Hindlimb muscle (tissue), 1 donor: ENCODE measurements around the gene CEP104. TPM values are rescaled to one million over a fixed set of nuclear protein-coding genes. Genes with fewer than 3 reads are reported as not detected.

Source experiments
- DNase-seq: peaks from one replicate; pipeline ENCODE4 v3.0.0-alpha.2; 2013
- polyA plus RNA-seq: library from polyadenylated mRNA; unstranded; fragments of 120-200 nt; gene quantifications from one replicate; pipeline ENCODE4 v1.2.1, GENCODE V29; 2013; ENCODE audit not compliant: insufficient read length

Gene CEP104
- 20.1 TPM for polyA plus RNA-seq

DNA sequence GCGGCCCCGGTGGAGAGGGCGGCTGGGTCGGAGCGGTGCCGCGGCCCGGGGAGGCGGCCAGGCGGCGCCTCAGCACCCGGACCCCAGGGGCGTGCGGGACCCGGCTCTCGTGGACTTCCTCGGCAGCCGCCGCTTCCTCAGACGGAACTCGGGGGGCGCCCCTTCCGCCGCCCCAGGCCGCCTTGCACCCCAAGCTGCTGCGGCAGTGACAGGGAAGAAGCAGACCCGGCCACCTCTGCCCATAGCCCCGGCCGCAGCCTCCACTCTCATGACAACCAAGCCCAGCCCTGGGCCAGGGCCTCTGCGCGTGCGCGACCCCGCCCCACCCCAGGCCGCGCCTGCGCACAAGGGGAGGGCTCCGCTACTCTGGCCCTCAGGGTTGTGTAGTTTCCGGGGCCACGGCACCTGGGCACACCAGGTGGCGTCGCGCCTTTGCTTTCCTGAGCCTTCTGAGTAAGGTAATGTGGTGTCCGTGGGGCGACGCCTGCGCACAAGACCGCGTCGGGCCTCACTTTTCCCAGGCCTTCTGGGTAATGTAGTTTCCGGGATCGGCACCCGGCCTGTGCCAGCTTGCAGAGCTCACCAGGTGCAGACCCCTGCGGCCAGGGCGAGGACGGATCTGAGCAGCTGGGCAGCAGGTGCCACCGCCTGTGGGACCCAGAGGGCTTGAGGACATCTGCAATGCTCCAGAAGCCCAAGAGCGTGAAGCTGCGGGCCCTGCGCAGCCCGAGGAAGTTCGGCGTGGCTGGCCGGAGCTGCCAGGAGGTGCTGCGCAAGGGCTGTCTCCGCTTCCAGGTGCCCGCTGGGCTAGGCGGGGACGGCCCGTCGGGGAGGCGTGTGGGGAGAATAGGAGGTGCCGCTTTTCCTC lies at the start of gene CEP104, which contains the start of gene DFFB:
CEP104 (minus strand) TSS at position 289 of the 868 bp plus-strand sequence. CDS start 4,804 bp downstream, outside the sequence.
DFFB (plus strand) TSS at position 554 of the 868 bp plus-strand sequence; CDS start at position 682, 128 bp downstream.
- DNase-seq: peak; percentile 90

DNA sequence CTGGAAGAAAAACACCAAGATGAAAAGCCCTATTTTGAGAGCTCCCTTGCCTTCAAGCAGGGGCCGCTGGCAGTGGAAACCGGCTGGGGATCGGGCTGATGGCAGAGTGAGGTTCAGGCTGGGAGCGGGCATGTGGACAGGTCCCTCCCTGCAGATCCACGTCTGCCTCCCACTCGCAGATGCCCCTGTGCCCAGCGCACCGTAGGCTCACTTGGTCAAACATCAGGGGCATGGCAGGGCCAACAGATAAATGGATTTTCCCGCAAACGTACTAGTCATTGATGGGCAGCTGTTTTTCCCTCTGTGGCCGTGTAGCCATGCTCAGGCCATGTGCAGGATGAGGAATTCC lies 49.6 kb upstream of the CEP104 start:
- no peak for DNase-seq

GRCh38 chr1:3905953-3906671 lies 49.1 kb upstream of the CEP104 start:
- no peak for DNase-seq

- no peak for DNase-seq
These were observed 48.4 kb upstream of the CEP104 start for GRCh38 chr1:3905266-3905952.

GRCh38 chr1:3904843-3905185 lies 47.8 kb upstream of the CEP104 start:
- DNase-seq: no peak

- no peak for DNase-seq
These were observed 47.2 kb upstream of the CEP104 start for GRCh38 chr1:3904006-3904842.

DNA sequence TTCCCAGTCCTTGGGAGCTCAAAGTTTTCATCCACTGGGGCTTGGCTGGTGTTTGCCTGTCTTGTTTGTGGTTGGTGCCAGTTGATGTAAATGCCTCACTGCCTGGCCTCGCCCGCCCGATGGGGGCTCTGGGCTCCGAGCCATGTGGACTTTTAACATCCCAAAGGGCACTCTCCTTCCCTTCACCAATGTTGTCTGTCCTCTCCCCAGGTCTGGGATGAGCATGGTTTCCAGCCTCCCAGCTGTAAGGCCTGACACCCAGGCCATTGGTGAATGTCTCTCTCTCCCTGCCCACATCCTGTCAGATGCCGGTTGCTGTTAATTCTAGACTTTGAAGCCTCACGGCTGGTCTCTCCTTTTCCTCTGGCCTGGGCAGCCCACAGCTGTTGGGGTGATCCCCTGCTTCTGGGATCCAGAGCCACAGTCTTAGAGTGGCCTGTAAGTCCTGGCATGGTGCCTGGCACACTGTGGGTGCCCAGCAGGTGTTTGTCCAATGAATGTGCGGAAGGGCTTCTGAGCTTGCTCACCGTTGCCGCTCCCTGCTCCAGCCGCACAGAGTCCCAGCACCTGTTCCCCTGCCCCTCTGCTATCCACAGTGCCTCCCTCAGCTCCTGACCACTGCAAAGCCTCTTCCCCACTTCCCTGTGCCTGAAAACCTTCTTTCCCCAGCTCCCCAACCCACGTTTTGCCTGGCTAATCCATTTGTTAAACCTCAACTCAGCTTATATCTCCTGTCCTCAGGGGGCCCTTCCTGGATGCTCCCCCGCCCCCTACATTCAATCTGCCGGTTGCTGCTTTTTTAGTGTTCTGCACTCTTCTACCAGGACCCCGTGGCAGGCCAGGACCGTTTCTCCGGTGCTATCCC lies 46.4 kb upstream of the CEP104 start:
- peak; percentile 34 for DNase-seq

DNA sequence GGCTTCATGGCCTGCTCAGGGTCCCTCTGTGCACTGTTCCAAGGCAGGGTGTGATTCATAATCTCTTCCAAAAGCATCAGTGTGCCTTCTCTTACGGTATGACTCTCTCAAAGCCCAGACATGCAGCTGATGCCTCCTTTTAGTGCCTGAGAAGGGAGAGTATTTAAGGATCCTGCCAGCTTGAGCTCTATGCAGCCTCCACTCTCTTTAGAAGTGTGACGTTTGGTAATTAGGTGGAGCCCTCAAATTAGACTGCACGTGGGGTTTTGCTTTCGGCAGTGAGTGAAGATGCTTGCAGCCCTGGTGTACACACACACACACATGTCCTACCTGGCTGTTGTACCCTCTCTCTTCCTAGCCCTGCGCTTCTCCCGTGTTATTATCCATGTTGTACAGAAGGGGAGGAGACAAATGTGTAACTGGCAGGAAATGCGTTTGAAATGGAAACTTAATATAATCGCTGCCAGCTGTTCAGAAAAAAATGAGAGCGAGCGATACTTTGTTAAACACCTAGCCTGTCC lies 45.6 kb upstream of the CEP104 start:
- DNase-seq: no peak

- no peak for DNase-seq
These were observed 45.1 kb upstream of the CEP104 start for GRCh38 chr1:3902111-3902511.

DNA sequence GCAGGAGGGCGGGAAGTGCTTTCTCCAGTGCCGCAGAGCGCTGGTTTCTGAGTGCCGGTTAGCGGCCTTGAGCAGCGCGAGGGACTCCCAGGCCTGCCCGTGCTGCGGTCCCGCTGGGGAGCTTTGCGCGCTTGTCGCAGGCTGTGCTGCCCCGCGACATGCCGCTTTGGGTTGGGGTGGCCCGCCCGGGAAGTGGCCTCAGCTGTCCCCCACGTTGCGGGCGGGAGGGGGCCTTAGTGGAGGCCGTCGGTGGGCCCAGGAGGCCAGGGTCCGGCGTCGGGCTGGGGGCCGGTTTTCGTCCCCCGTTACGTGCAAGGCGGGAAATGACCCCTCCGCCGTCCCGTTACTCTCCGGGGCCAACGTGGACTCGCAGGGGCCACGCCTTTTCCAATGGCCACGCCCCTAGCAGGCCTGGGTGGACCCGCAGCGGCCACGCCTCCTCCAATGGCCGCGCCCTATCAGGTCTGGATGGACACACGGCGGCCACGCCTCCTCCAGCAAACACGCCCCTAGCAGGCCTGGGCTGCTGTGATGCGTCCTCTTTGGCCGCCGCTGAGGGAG lies 44.0 kb upstream of the CEP104 start:
- DNase-seq: peak; percentile 96

GRCh38 chr1:3900150-3900968 lies 43.3 kb upstream of the CEP104 start, which contains the start of gene C1orf174:
Gene C1orf174, minus strand, starts transcription at chr1:3900272. Its CDS starts 86 bp downstream, at chr1:3900186.
- DNase-seq: peak; percentile 98

GRCh38 chr1:3899754-3900149 lies 42.7 kb upstream of the CEP104 start:
- DNase-seq: no peak

DNA sequence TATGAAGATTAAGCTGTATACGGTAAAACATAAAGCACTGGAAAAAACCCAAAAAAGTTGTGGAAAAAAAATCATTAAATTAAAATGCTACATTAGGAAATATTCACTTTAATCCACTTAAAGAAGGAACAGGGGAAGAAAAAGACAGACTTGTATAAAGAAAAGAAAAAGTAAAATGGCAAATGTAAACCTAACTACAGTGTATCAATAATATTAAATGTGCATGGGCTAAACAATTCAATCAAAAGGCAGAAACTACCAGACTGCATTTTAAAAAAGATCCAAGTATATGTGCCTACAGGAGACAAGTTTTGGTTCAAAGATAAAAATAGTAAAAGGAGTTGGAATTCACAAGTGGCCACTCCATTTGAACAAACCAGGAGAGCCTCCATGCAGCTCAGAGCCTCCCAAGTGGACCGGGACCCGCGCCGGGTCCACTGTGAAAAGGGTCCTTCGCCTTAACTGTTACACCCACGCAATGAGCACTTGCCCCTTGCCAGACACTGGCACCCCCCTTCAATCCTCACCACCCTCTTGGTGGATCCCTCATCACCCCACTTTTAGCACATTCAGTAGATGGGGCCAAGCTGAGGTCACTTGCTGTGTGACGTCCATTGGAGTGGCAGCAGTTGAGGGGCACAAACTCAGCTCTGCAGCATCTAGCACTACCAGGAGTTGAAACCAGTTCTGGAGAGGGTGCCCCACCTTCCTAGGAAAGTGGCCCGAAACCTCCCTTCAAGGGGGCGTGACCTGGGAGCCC lies 42.2 kb upstream of the CEP104 start:
- no peak for DNase-seq

- DNase-seq: no peak
These were observed 41.4 kb upstream of the CEP104 start for GRCh38 chr1:3898475-3898735.

GRCh38 chr1:3896396-3897000 lies 39.5 kb upstream of the CEP104 start:
- no peak for DNase-seq

GRCh38 chr1:3895951-3896325 lies 38.9 kb upstream of the CEP104 start:
- no peak for DNase-seq

DNA sequence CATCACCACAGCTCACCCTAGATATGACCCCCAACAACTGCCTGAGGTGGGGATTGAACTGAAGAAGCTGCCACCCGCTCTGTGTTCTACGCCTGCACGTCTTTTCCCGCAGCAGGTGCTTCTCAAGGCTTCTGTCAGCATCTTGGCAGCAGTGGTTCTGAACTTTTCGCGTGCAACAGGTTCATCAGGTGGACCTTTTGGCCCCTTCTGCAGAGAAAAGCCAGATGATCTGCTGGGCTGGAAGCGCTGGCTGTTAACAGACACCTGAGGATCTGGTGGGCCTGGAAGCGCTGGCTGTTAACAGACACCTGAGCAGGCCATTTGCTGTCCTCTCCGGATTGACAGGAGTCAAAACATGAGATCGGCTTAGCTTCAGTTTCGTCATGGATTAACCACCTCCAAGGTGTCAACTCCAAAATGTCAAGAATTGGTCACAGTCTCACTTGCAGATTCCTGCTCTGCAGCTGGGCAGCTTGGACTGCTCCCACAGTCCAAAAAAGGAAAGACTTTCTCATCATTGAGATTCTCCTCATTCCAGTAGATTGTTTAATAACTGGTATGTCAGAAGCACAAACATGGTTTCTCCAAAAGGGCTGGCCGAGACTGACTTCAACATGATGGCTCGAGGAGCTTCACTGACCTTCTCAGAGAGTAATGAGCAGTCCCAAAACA lies 38.4 kb upstream of the CEP104 start:
- no peak for DNase-seq

- no peak for DNase-seq
These were observed 37.7 kb upstream of the CEP104 start for GRCh38 chr1:3894626-3895278.
